SK-N-SH (cell line): ENCODE measurements around the gene CRYBA2. TPM values are rescaled to one million over a fixed set of nuclear protein-coding genes. Genes with fewer than 3 reads are reported as not detected.

ENCODE experiments used
- CTCF ChIA-PET: fragments of 300-600, 350-600 bp; formaldehyde crosslinking; extraction: SDS; loops from one replicate; lab custom pipeline; 2021; lab: Yijun Ruan, JAX
- POLR2A ChIA-PET: fragments of 350-600 bp; sonication (Branson Sonifier 250); formaldehyde crosslinking; extraction: SDS; loops from one replicate; lab custom pipeline; 2020; ENCODE audit warnings: antibody characterized with exemption, inconsistent platforms; lab: Yijun Ruan, JAX
- DNase-seq: peaks from one replicate; pipeline ENCODE4 v3.0.0; 2012
- H2AFZ ChIP-seq: fragments of 200-600 bp; sonication (generic); 2 replicates; pipeline ENCODE4 v1.8.1; 2016; ENCODE audit warnings: antibody characterized with exemption, mild to moderate bottlenecking, low read depth
- H3F3A ChIP-seq: fragments of 200-600 bp; sonication (generic); replicated peaks from 2 replicates; pipeline ENCODE3; 2016; ENCODE audit warnings: antibody characterized with exemption, mild to moderate bottlenecking; ENCODE audit not compliant: insufficient read depth
- H3K27ac ChIP-seq, 2 experiments: fragments of 200-500 bp in 1 of 2; fragments of 200-600 bp in 1 of 2; sonication (Bioruptor generic) in 1 of 2; sonication (generic), shearing (Covaris generic) in 1 of 2; 2 replicates each; pipeline versions ENCODE4 v1.5.1 to v1.6.1; 2014 to 2016; ENCODE audit warnings: low read depth in 2 of 2, inconsistent platforms in 1 of 2, low read length in 1 of 2, mild to moderate bottlenecking in 1 of 2, mixed read lengths in 1 of 2
- H3K27me3 ChIP-seq: fragments of 200-600 bp; sonication (generic), shearing (Covaris generic); 2 replicates; pipeline ENCODE4 v1.6.1; 2016; ENCODE audit warnings: mixed run types; ENCODE audit not compliant: insufficient read depth
- H3K36me3 ChIP-seq, 2 experiments: fragments of 200-500 bp in 1 of 2; fragments of 200-600 bp in 1 of 2; sonication (Bioruptor generic) in 1 of 2; sonication (generic) in 1 of 2; replicated peaks in 1 of 2; 2 replicates each; pipeline versions ENCODE3 to v1.5.1; 2014 to 2016; ENCODE audit warnings: low read length in 1 of 2, mild to moderate bottlenecking in 1 of 2; ENCODE audit not compliant: insufficient read depth in 2 of 2, control insufficient read depth in 1 of 2
- H3K4me1 ChIP-seq, 2 experiments: fragments of 200-500 bp in 1 of 2; fragments of 200-600 bp in 1 of 2; sonication (Bioruptor generic) in 1 of 2; sonication (generic), shearing (Covaris generic) in 1 of 2; 2 replicates each; pipeline versions ENCODE4 v1.5.1 to v1.6.1; 2014 to 2016; ENCODE audit warnings: low read depth in 1 of 2, low read length in 1 of 2, mixed run types in 1 of 2; ENCODE audit not compliant: insufficient read depth in 2 of 2, control insufficient read depth in 1 of 2
- H3K4me2 ChIP-seq: fragments of 200-600 bp; sonication (generic), shearing (Covaris generic); 2 replicates; pipeline ENCODE4 v1.6.1; 2017; ENCODE audit warnings: mixed run types
- H3K4me3 ChIP-seq, 2 experiments: fragments of 200-500 bp in 1 of 2; fragments of 200-600 bp in 1 of 2; sonication (Bioruptor generic) in 1 of 2; sonication (generic), shearing (Covaris generic) in 1 of 2; 2 replicates each; pipeline versions ENCODE4 v1.5.1 to v1.8.1; 2014 to 2016; ENCODE audit warnings: low read depth in 2 of 2, inconsistent platforms in 1 of 2, low read length in 1 of 2, mild to moderate bottlenecking in 1 of 2, mixed read lengths in 1 of 2, moderate library complexity in 1 of 2
- H3K79me2 ChIP-seq: fragments of 200-600 bp; sonication (generic); 2 replicates; pipeline ENCODE4 v1.8.1; 2017; ENCODE audit warnings: mild to moderate bottlenecking; ENCODE audit not compliant: insufficient read depth
- H3K9ac ChIP-seq: fragments of 200-600 bp; sonication (generic); 2 replicates; pipeline ENCODE4 v1.6.1; 2017; ENCODE audit warnings: mixed run types
- H3K9me2 ChIP-seq: fragments of 200-600 bp; sonication (generic); 2 replicates; pipeline ENCODE4 v1.6.1; 2017; ENCODE audit warnings: mixed run types
- H3K9me3 ChIP-seq: fragments of 200-600 bp; sonication (generic); 2 replicates; pipeline ENCODE4 v1.6.1; 2017; ENCODE audit warnings: mixed run types, mild to moderate bottlenecking, moderate library complexity
- H4K20me1 ChIP-seq: fragments of 200-600 bp; sonication (generic); 2 replicates; pipeline ENCODE4 v1.6.1; 2017; ENCODE audit warnings: mild to moderate bottlenecking, mixed run types; ENCODE audit not compliant: insufficient read depth
- CHD2 ChIP-seq: fragments of 150-350 bp; IDR thresholded peaks from 2 replicates; pipeline ENCODE4 v1.6.1; 2018; ENCODE audit warnings: low read length; ENCODE audit not compliant: partially characterized antibody
- ELF1 ChIP-seq: IDR thresholded peaks from 2 replicates; pipeline ENCODE4 v1.4.0; 2012
- EP300 ChIP-seq, 2 experiments: IDR thresholded peaks; 2 replicates each; pipeline versions ENCODE4 v1.4.0 to v1.6.1; 2012; ENCODE audit warnings: borderline replicate concordance in 1 of 2, low read depth in 1 of 2, low read length in 1 of 2
- EZH2phosphoT487 ChIP-seq: fragments of 200-600 bp; sonication (generic); IDR thresholded peaks from 2 replicates; pipeline ENCODE4 v1.6.1; 2017; ENCODE audit warnings: low read depth, mixed run types, mild to moderate bottlenecking, antibody characterized with exemption, moderate library complexity, borderline replicate concordance
- FOXM1 ChIP-seq: IDR thresholded peaks from 2 replicates; pipeline ENCODE4 v1.4.0; 2012; ENCODE audit warnings: low read depth, mild to moderate bottlenecking
- GABPA ChIP-seq: IDR thresholded peaks from 2 replicates; pipeline ENCODE4 v1.4.0; 2012; ENCODE audit warnings: low read depth, mild to moderate bottlenecking
- GATA2 ChIP-seq: sonication (generic); formaldehyde crosslinking; IDR thresholded peaks from 2 replicates; pipeline ENCODE4 v1.5.0; 2020; ENCODE audit warnings: mild to moderate bottlenecking, missing genetic modification reagents
- MEF2A ChIP-seq: IDR thresholded peaks from 2 replicates; pipeline ENCODE4 v1.4.0; 2012; ENCODE audit warnings: low read depth, borderline replicate concordance
- NFIC ChIP-seq: IDR thresholded peaks from 2 replicates; pipeline ENCODE4 v1.4.0; 2012; ENCODE audit warnings: borderline replicate concordance
- RAD21 ChIP-seq: IDR thresholded peaks from 2 replicates; pipeline ENCODE4 v1.6.1; 2012; ENCODE audit warnings: mild to moderate bottlenecking, low read length
- RCOR1 ChIP-seq: fragments of 150-350 bp; IDR thresholded peaks from 2 replicates; pipeline ENCODE4 v1.6.1; 2017; ENCODE audit warnings: antibody characterized with exemption, low read length
- RFX5 ChIP-seq: IDR thresholded peaks from 2 replicates; pipeline ENCODE4 v1.6.1; 2012; ENCODE audit warnings: mild to moderate bottlenecking, improper control_type of control experiment, low read length
- SIN3A ChIP-seq: IDR thresholded peaks from 2 replicates; pipeline ENCODE4 v1.6.1; 2012; ENCODE audit warnings: low read depth, mild to moderate bottlenecking, low read length, moderate library complexity, borderline replicate concordance
- SMC3 ChIP-seq: IDR thresholded peaks from 2 replicates; pipeline ENCODE4 v1.6.1; 2012; ENCODE audit warnings: low read depth, low read length, improper control_type of control experiment
- TAF1 ChIP-seq: IDR thresholded peaks from 2 replicates; pipeline ENCODE4 v1.6.1; 2012; ENCODE audit warnings: low read depth, mild to moderate bottlenecking, low read length, moderate library complexity, borderline replicate concordance
- TEAD4 ChIP-seq: IDR thresholded peaks from 2 replicates; pipeline ENCODE4 v1.4.0; 2012; ENCODE audit warnings: mild to moderate bottlenecking, borderline replicate concordance; ENCODE audit not compliant: insufficient read depth
- USF1 ChIP-seq: IDR thresholded peaks from 2 replicates; pipeline ENCODE4 v1.4.0; 2012; ENCODE audit warnings: low read depth, borderline replicate concordance
- YY1 ChIP-seq: IDR thresholded peaks from 2 replicates; pipeline ENCODE4 v1.4.0; 2012; ENCODE audit warnings: low read depth, mild to moderate bottlenecking
- WGBS: methylation state at CpG from one replicate; pipeline ENCODE4 v1.1.6; 2017; ENCODE audit warnings: low lambda C conversion rate; 5-methylcytosine and 5-hydroxymethylcytosine counted together
- polyA plus RNA-seq, 3 experiments: library from polyadenylated mRNA; depleted of rRNA; stranded (reverse); fragments of >200 nt; gene quantifications; 2 replicates each; pipeline ENCODE4 v1.2.3, GENCODE V29; 2012
- TF ChIP-seq, protein P1 (sequence below): fragments of 200-600 bp; sonication (generic); IDR thresholded peaks from 2 replicates; pipeline ENCODE4 v1.6.1; 2017; ENCODE audit warnings: antibody characterized with exemption, mild to moderate bottlenecking, moderate library complexity
- TF ChIP-seq, protein P2 (sequence below): IDR thresholded peaks from 2 replicates; pipeline ENCODE4 v1.6.1; 2012; ENCODE audit warnings: mild to moderate bottlenecking, low read depth, low read length, moderate library complexity

CRYBA2 gene
- polyA plus RNA-seq, 1 of the 3 experiments (the other 2 are of a cell fraction): not detected

- Histone ChIP-seq H3K79me2 (no peaks in the 10 kb centered on the region), H3K27ac (no peak overlapping the region; a peak in 1 of 4 replicates), H2AFZ (no peak overlapping the region), H3K36me3 (no peaks in the 10 kb centered on the region), H3K9me2 (no peaks in the 10 kb centered on the region), H3K4me3 (no peak overlapping the region), H3K4me1 (peaks cover 0 to 48% of the 10 kb centered on the region in 2 experiments; a peak in 1 of 4 replicates), H4K20me1 (no peaks in the 10 kb centered on the region), H3K4me2 (no peak overlapping the region), H3K27me3 (peaks cover 28% of the 10 kb centered on the region), H3F3A (no peaks in the 10 kb centered on the region), H3K9ac (no peak overlapping the region), H3K9me3 (no peaks in the 10 kb centered on the region)
- no peak for DNase-seq
- POLR2A ChIA-PET: interaction anchor here (0.7 to 1.0 kb wide), 3 partner anchors 16 to 22 kb away, joined by 3 read pairs; no protein-coding TSS in a partner anchor
- CTCF ChIA-PET: interaction anchor here (0.6 to 20.3 kb wide), 12 partner anchors 9 to 141 kb away, joined by 3 to 258 read pairs (median 6); partner anchors contain the start of genes IHH and NHEJ1
- TF ChIP-seq, protein P1, sequence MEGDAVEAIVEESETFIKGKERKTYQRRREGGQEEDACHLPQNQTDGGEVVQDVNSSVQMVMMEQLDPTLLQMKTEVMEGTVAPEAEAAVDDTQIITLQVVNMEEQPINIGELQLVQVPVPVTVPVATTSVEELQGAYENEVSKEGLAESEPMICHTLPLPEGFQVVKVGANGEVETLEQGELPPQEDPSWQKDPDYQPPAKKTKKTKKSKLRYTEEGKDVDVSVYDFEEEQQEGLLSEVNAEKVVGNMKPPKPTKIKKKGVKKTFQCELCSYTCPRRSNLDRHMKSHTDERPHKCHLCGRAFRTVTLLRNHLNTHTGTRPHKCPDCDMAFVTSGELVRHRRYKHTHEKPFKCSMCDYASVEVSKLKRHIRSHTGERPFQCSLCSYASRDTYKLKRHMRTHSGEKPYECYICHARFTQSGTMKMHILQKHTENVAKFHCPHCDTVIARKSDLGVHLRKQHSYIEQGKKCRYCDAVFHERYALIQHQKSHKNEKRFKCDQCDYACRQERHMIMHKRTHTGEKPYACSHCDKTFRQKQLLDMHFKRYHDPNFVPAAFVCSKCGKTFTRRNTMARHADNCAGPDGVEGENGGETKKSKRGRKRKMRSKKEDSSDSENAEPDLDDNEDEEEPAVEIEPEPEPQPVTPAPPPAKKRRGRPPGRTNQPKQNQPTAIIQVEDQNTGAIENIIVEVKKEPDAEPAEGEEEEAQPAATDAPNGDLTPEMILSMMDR: no peak
- TF ChIP-seq RFX5: no peak
- TF ChIP-seq CHD2: no peak
- TF ChIP-seq ELF1: no peak
- no peak for TF ChIP-seq USF1
- no peak for TF ChIP-seq FOXM1
- no peak for TF ChIP-seq GATA2 (CRISPR knock-in tag)
- TF ChIP-seq RCOR1: no peak
- TF ChIP-seq SMC3: no peak
- no peak for TF ChIP-seq EP300 (IDR thresholded peaks at IDR 0.05; ENCODE audit: borderline replicate concordance in 1 of 2, low read depth in 1 of 2, low read length in 1 of 2)
- no peak for TF ChIP-seq EZH2phosphoT487
- no peak for TF ChIP-seq GABPA
- no peak for TF ChIP-seq SIN3A
- TF ChIP-seq MEF2A: no peak
- TF ChIP-seq RAD21: no peak
- no peak for TF ChIP-seq NFIC
- no peak for TF ChIP-seq TAF1
- TF ChIP-seq, protein P2, sequence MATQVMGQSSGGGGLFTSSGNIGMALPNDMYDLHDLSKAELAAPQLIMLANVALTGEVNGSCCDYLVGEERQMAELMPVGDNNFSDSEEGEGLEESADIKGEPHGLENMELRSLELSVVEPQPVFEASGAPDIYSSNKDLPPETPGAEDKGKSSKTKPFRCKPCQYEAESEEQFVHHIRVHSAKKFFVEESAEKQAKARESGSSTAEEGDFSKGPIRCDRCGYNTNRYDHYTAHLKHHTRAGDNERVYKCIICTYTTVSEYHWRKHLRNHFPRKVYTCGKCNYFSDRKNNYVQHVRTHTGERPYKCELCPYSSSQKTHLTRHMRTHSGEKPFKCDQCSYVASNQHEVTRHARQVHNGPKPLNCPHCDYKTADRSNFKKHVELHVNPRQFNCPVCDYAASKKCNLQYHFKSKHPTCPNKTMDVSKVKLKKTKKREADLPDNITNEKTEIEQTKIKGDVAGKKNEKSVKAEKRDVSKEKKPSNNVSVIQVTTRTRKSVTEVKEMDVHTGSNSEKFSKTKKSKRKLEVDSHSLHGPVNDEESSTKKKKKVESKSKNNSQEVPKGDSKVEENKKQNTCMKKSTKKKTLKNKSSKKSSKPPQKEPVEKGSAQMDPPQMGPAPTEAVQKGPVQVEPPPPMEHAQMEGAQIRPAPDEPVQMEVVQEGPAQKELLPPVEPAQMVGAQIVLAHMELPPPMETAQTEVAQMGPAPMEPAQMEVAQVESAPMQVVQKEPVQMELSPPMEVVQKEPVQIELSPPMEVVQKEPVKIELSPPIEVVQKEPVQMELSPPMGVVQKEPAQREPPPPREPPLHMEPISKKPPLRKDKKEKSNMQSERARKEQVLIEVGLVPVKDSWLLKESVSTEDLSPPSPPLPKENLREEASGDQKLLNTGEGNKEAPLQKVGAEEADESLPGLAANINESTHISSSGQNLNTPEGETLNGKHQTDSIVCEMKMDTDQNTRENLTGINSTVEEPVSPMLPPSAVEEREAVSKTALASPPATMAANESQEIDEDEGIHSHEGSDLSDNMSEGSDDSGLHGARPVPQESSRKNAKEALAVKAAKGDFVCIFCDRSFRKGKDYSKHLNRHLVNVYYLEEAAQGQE: no peak
- no peak for TF ChIP-seq YY1
- no peak for TF ChIP-seq TEAD4
- 80% methylated on average over 9 of the region's 10 CpGs for WGBS
Measured at GRCh38 chr2:219018726-219019125, 25.5 kb upstream of the CRYBA2 start.
